ENCODE measurements around the gene DPF3. TPM values are rescaled to one million over a fixed set of nuclear protein-coding genes. Genes with fewer than 3 reads are reported as not detected.

Gene DPF3
- total RNA-seq, 1 donor from 2014 or later, result 0.86 TPM

GRCh38 chr14:72779679-72780078 is 114.2 kb downstream of the DPF3 start:
- DNase-seq (ENCODE audit: low read depth), result no peak
- TF ChIP-seq CTCF (conservative IDR thresholded peaks at IDR 0.05; ENCODE audit: low read depth, low read length), result no peak

GRCh38 chr14:72777636-72778035 is 116.3 kb downstream of the DPF3 start:
- DNase-seq (ENCODE audit: low read depth), result no peak
- no peak overlapping the region for H3K4me3 ChIP-seq (ENCODE audit: low read depth, low read length)
- TF ChIP-seq CTCF (conservative IDR thresholded peaks at IDR 0.05; ENCODE audit: low read depth, low read length), result no peak

More at GRCh38 chr14:72779679-72780078, 114.2 kb downstream of the DPF3 start:
- H3K4me3 ChIP-seq (ENCODE audit: low read depth, low read length), result no peak overlapping the region

- DNase-seq (ENCODE audit: low read depth), result no peak
- no peak overlapping the region for H3K4me3 ChIP-seq (ENCODE audit: low read depth, low read length)
- TF ChIP-seq CTCF (conservative IDR thresholded peaks at IDR 0.05; ENCODE audit: low read depth, low read length), result no peak
Measured at GRCh38 chr14:72776701-72777261, 117.1 kb downstream of the DPF3 start.

- no peak for TF ChIP-seq CTCF (conservative IDR thresholded peaks at IDR 0.05; ENCODE audit: low read depth, low read length)
- DNase-seq (ENCODE audit: low read depth), result no peak
Measured at GRCh38 chr14:72775923-72776554, 117.9 kb downstream of the DPF3 start.

GRCh38 chr14:72774894-72775620 is 118.8 kb downstream of the DPF3 start:
- H3K4me3 ChIP-seq (ENCODE audit: low read depth, low read length), result no peak overlapping the region
- no peak for DNase-seq (ENCODE audit: low read depth)
- TF ChIP-seq CTCF (conservative IDR thresholded peaks at IDR 0.05; ENCODE audit: low read depth, low read length), result no peak

More at GRCh38 chr14:72775923-72776554, 117.9 kb downstream of the DPF3 start:
- no peak overlapping the region for H3K4me3 ChIP-seq (ENCODE audit: low read depth, low read length)

- no peak for TF ChIP-seq CTCF (conservative IDR thresholded peaks at IDR 0.05; ENCODE audit: low read depth, low read length)
- no peak overlapping the region for H3K4me3 ChIP-seq (ENCODE audit: low read depth, low read length)
Measured at GRCh38 chr14:72774141-72774540, 119.8 kb downstream of the DPF3 start.

More at GRCh38 chr14:72774141-72774540, 119.8 kb downstream of the DPF3 start:
- DNase-seq (ENCODE audit: low read depth), result no peak

Data from epithelial cell of proximal tubule (primary cell).